Stimulated activated CD8-positive, alpha-beta memory T cell treated with anti-CD3 and anti-CD28 coated beads, Interleukin-2, amount 100 ng/mL, for 1 hour (primary cell): ENCODE results near the gene FAM81A.
"Not testable (repeated sequence)": the region's sequence is repeated elsewhere in the genome, so short reads cannot be mapped to it uniquely, and the experiment has no call there.

ENCODE experiments used
- DNase-seq, 2 donors: peaks; one replicate each; pipeline ENCODE4 v3.0.0-alpha.2; 2020; ENCODE audit warnings: low read depth in 2 of 2

The FAM81A gene

GRCh38 chr15:59424616-59425015, 13.4 kb upstream of the FAM81A start:
- no peak for DNase-seq

DNA sequence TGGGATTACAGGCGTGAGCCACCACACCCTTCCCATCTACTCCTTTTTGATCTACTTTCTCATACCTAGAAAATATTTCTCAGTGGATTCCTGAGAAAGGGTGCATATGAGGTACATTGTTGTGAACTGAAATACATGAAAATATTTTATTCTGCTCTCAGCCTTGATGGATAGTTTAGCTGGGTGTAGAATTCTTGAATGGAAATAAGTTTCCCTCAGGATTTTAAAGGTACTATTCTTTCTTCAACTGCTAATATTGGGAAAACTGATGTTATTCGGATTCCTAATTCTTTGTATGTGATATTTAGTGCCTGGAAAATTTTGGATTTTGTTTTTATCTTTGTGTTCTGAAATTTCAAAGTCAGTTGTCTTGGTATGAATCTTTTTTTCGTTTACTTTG, 9.1 kb upstream of the FAM81A start:
- not testable (repeated sequence) for DNase-seq

DNA sequence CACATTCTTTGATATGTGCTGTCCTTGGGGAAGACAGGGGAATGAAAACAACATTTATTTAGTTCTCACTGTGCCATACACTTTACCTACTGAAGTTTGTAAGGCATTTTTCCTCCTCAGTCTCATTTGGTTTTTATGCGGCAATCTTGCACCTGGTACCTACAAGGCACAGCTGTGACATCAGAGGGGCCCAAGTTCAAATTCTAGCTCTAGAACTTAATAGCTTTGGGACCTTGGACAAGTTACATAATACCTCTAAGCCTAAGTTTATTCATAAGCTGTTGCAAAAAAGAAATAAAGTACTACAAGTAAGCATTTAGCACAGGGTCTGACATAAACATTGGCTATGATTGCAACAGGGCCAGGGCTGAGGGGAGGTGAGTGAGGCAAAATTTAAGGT, 5.6 kb upstream of the FAM81A start:
- DNase-seq = no peak

- no peak for DNase-seq
Measured at GRCh38 chr15:59434481-59434880, 3.5 kb upstream of the FAM81A start.

DNA sequence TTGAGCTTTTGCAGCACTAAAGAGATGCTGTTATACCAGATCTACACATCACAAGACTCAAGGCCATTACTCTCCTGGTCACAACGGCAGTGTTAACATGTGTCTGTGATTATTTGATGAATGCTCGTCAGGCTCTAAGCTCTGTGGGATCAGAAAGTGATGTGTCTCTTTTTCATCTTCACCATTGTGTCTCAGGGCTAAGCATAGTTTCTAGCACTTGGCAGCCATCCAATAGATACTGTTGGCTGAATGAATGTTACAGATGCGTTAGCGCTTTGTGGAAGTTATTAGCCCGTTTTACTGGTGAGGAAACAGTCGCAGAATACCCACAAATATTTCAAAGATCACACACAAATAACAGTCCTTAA, 1.2 kb upstream of the FAM81A start:
- no peak for DNase-seq

DNA sequence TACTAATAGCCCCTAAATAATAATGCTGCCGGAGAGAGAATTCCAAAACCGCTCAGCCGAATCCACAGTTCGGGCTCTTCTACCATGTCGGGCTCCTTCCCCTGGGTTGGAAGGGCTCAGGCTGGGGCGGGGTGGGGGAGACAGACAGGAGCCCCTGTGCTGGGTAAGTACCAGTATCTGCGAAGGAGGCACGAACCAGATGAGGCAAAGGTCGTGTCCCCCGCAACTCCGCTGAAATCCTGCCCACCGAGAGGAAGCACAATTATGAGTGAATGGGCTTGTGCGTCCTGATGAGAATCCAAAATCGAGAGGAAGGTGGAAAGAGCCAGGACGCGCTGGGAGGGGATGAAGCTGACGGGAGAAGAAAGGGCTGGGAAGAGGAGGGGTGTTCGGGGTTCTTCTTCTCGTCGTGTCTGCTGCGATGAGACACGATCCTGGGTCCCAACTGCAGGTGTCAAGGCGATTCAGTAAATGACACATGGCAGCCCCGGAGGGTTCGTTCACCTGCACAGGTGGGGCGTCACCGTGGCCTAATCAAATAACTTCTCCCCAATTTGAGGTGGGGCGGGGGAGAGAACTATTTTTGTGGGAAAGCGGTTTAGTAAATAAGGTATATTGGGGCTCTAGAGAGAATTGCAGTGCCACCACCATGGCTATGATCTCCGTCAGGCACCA, 707 bp upstream of the FAM81A start:
- no peak for DNase-seq

- no peak for DNase-seq
Measured at GRCh38 chr15:59438625-59439290, 772 bp downstream of the FAM81A start.

GRCh38 chr15:59439576-59439975, 1.6 kb downstream of the FAM81A start:
- no peak for DNase-seq

- DNase-seq = no peak
Measured at GRCh38 chr15:59443341-59444072, 5.5 kb downstream of the FAM81A start.

GRCh38 chr15:59444081-59444835, 6.3 kb downstream of the FAM81A start:
- no peak for DNase-seq

DNA sequence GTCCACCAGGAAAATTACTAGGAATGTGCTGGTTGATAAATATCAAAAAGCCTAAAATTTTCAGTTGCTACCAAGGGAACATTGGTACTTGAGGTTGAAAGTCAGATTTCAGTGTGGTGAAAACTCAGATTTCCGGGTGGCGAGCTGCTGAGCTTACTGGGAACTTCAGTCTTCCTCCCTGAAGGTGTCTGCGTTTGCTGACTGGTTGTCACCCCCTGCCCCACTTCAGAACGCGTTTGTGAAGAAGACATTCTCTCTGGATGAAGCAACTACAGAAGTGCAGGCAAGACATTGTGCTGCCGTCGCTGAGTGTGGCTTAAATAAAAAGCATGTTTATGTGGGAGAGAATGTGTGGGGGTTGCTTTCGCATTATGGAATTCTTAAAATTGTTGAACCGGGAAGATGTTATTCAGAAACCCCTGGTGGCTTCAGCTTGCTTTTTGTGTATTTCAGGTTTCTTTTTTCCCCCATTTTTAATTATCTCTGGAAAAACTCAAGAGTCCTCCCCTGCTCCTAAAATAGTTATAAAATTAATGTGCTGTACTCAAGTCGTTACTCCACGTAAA, 7.1 kb downstream of the FAM81A start:
- no peak for DNase-seq

- DNase-seq = no peak
Measured at GRCh38 chr15:59446232-59446957, 8.4 kb downstream of the FAM81A start.

GRCh38 chr15:59447367-59447766, 9.4 kb downstream of the FAM81A start:
- DNase-seq = no peak

DNA sequence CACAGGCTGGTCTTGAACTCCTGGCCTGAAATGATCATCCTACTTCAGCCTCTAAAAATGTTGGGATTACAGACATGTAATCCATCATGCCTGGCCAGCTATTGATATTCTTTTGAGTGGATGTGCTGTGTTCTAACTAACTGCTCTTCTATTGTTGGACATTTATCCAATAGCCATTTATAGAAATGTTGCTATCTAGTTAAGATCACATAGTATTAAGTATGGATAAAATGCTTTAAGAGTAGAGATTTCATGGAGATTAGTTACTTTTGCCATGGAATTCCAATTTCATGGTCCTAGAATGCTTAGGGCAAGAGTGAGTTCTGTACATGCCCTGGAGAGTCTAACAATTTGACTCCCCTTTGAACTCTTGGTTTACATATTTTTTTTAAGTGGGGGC, 10.9 kb downstream of the FAM81A start:
- DNase-seq = no peak

DNA sequence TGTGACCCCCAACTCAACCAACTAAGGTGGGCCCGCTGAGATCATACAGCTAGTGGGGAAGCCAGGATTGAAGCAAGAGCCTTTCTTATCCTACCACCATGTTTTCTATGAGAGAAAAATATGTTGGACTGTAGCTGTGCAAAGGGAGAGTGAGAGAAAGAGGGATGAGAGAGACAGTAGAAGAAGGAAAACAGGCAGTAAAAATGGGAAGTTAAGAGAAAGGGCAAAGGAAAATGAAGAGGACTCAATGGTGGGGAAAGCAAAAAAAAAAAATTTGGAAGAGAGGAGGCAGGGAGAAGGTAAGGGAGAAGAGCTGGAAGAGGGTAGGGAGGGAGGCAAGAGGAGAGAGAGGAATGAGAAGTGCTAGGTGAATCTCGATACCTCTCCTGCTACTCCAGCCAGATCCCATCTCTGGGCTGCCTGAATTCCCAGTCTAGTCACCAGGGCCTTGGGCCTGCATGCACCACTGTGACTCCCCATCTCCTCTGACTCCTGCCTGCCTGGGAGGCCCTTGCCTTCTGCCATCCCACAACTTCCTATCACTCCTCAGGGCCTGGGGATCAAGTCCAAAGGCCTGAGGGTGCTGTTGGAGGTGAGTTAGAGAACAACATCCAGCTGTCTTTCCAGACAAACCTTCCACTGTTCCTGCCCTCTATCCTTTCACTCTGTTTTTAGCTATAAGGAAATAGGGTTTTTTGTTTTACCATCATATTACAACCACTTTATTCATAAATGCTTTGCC, 15.7 kb downstream of the FAM81A start:
- DNase-seq = no peak

DNA sequence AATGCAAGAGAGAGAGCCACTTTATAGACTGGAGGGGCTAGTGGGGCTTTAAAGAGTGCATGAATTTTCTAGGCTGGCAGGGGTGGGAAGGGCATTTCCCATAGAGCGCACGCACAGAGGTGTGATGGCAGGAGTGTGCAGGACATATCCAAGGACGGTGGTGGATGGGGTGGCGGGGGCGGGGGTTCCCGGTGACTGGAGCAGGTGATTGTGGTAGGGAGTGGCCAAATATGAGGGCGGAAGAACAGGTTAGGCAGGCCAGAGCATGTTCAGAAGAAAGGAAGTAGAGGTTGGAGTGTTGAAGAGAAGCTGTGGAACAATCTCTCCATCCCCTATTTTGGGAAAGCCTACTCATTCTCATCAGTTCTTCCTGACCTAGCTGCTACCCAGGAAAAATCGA, 18.1 kb downstream of the FAM81A start:
- no peak for DNase-seq

DNA sequence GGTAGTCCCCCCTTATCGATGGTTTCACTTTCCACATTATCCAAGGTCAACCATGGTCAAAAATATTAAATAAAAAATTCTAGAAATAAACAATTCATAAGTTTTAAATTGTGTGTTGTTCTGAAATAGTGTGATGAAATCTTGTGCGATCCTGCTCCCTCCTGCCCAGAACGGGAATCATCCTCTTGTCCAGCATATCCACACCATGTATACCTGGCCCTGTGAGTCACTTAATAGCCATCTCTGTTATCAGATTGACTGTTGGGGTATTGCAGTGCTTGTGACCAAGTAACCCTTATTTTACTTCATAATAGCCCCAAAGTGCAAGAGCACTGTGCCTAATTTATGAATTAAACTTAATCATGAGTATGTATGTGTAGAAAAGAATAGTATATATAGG, 19.1 kb downstream of the FAM81A start:
- DNase-seq = no peak

DNA sequence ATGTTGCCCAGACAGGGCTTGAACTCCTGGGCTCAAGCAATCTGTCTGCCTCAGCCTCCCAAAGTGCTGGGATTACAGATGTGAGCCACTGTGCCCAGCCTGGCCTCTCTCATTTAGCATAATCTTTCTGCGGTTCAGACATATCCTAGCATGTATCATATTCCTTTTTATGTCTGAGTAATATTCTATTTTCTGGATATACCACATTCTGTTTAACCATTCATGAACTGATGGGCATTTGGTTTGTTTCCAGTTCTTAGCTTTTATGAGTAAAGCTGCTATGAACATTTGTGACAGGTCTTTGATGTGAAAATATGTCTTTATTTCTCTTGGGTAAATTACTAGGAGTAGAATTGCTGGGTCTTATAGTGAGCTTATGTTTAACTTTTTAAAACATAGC, 23.5 kb downstream of the FAM81A start:
- no peak for DNase-seq

- no peak for DNase-seq
Measured at GRCh38 chr15:59473226-59473625, 35.2 kb downstream of the FAM81A start.

GRCh38 chr15:59475161-59475560, 37.2 kb downstream of the FAM81A start:
- DNase-seq = not testable (repeated sequence)

DNA sequence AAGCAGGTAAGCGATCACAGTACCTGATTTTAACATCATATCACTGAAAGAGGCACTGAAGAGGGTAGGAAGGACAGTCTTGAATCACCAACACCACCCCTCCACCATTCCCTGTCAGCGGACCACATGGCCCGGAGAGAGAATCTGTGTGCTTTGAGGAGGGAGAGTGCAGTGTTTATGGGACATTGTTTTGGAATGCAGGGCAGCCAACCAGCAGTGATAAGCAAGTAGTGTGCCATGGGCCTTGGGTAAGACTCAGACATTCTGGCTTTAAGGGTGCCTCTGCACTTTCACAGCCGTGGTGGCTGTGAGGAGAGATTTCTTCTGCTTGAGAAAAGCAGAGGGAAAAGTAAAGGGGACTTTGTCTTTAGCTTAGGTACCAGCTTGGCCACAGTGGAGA, 46.4 kb downstream of the FAM81A start:
- no peak for DNase-seq
